ENCODE results near the gene CYP2E1.

DNA sequence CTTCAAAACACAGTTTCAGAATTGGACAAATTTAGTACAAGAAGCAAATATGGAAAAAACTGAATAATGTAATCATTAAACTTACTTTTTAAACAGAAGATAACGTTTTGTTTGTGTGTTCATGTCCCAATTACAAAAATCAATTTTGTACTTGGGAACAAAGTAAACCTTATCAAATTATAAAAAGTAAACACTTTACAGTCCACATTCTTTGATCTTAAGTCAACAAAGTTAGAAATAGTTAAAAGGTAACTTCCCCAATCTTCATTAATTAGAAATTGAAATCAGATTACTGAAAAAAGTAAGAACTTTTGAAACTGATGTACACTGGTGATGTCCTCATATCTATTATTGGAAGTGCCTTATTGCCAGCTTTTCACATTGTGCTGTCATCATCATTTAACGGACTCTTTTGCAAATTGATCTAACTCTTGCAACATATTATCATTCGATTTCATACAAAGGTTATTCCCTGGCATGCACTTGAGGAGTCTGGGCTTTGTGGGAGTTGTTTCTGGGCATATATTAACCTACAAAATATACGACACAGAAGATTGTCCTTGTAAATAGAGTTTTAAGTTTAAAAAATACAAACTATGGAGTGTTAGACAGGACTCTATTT lies 15.1 kb upstream of the CYP2E1 start:
- TF ChIP-seq, protein P1, sequence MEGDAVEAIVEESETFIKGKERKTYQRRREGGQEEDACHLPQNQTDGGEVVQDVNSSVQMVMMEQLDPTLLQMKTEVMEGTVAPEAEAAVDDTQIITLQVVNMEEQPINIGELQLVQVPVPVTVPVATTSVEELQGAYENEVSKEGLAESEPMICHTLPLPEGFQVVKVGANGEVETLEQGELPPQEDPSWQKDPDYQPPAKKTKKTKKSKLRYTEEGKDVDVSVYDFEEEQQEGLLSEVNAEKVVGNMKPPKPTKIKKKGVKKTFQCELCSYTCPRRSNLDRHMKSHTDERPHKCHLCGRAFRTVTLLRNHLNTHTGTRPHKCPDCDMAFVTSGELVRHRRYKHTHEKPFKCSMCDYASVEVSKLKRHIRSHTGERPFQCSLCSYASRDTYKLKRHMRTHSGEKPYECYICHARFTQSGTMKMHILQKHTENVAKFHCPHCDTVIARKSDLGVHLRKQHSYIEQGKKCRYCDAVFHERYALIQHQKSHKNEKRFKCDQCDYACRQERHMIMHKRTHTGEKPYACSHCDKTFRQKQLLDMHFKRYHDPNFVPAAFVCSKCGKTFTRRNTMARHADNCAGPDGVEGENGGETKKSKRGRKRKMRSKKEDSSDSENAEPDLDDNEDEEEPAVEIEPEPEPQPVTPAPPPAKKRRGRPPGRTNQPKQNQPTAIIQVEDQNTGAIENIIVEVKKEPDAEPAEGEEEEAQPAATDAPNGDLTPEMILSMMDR (IDR thresholded peaks at IDR 0.05) = no peak
- TF ChIP-seq POLR2A (IDR thresholded peaks at IDR 0.05) = no peak
